Activated CD8-positive, alpha-beta memory T cell treated with anti-CD3 and anti-CD28 coated beads for 36 hours (primary cell): ENCODE data around the gene PAGR1. TPM values are rescaled to one million over a fixed set of nuclear protein-coding genes. Genes with fewer than 3 reads are reported as not detected.
"Not testable (repeated sequence)": the region's sequence is repeated elsewhere in the genome, so short reads cannot be mapped to it uniquely, and the experiment has no call there.

Experiments used
- CTCF ChIA-PET: fragments of 350-600 bp; sonication (Branson Sonifier 250); formaldehyde crosslinking; loops from one replicate; lab custom pipeline; 2021; ENCODE audit warnings: antibody characterized with exemption; lab: Charles Lee
- POLR2A ChIA-PET: fragments of 350-600 bp; sonication (Branson Sonifier 250); formaldehyde crosslinking; loops from one replicate; lab custom pipeline; 2021; ENCODE audit warnings: antibody characterized with exemption; lab: Charles Lee
- total RNA-seq, 2 experiments: library from RNA; stranded (reverse); gene quantifications; one replicate each; pipeline ENCODE4 v1.2.3, GENCODE V29; 2021

PAGR1 gene
- total RNA-seq, 2 experiments from 2014 or later: 38.3 to 40.9 TPM

DNA sequence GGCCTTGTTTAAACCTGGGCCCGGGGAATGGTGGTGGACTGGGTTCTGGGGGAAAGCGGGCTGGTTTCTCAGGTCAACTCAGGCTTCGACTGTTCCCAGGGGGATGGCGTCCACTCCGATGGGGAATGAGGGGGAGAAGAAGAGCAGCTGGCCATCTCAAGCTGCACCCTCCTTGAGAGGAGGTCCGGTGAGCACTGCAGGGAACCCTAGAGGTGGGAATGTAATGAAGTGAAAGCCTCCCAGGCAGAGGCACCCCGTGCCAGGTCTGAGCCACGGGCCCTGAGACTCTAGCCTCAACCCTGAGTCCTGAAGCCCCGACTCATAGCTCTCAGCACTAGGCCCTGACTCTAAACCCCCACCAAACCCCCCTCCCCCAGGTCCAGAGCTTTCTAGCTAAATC, 48.3 kb downstream of the PAGR1 start:
- CTCF ChIA-PET: interaction anchor here (0.6 to 2.0 kb wide), 5 partner anchors 21 to 173 kb away, joined by 3 to 7 read pairs (median 3); no protein-coding TSS in a partner anchor

DNA sequence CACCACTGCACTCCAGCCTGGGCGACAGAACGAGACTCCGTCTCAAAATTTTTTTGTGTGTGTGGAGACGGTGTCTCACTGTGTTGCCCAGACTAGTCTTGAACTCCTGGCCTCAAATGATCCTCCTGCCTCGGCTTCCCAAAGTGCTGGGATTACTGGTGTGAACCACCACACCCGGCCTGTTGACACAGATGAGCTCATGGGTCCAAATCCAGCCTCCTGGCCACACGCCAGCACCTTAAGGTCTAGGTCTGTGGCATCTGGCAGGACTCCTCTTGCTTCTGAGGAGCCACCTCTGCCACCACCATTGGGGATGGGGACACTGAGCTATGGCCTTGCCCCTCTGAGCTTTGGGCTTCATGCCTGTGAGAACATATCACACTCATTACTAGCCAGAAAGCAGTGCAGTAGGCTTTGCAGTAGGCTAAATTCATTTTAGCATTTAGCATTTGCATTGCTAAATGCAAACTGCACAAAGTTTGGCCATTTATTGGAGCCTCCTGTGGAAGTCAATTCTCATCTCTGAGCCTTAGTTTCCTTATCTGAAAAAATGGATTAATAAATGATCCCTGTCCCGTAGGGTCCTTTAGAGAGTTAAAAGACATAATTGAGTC, 52.6 kb downstream of the PAGR1 start:
- POLR2A ChIA-PET: no interaction called here
- CTCF ChIA-PET: interaction anchor here (2.5 kb wide), 1 partner anchor 20 kb away, joined by 10 read pairs; no protein-coding TSS in a partner anchor

More for the DNA sequence above, 48.3 kb downstream of the PAGR1 start:
- POLR2A ChIA-PET: no interaction called here

DNA sequence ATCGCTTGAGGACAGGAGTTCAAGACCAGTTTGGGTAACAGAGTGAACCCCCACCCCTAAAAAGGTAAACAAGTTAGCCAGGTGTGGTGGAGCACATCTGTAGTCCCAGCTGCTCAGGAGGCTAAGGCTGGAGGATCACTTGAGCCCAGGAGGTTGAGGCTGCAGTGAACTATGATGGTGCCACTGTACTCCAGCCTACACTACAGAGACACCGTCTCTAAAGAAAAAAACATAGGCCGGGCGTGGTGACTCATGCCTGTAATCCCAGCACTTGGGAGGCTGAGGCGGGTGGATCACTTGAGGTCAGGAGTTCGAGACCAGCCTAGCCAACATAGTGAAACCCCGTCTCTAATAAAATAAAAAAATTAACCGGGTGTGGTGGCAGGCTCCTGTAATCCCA, 53.1 kb downstream of the PAGR1 start:
- CTCF ChIA-PET, POLR2A ChIA-PET: not testable (repeated sequence)

Other genes with a start within 250 kb of the PAGR1 start
- 100 to 1,000 TPM; 145 to 150 TPM for gene SPN, start 152.9 kb upstream of the PAGR1 start, total RNA-seq
- gene QPRT, start 137.0 kb upstream of the PAGR1 start, total RNA-seq: 1 to 10 TPM; 3.6 to 4.2 TPM
- 10 to 100 TPM; 22.9 to 23.6 TPM for gene C16orf54, start 70.2 kb upstream of the PAGR1 start, total RNA-seq
- not detected for gene ZG16, start 37.9 kb upstream of the PAGR1 start, total RNA-seq
- 100 to 1,000 TPM; 129 to 134 TPM for gene KIF22, start 25.4 kb upstream of the PAGR1 start, total RNA-seq
- 100 to 1,000 TPM; 397 to 431 TPM for gene MAZ, start 9.6 kb upstream of the PAGR1 start, total RNA-seq
- 1 to 10 TPM in 1 of 2 experiments, under 1 TPM in 1; 0.67 to 1.1 TPM for gene PRRT2, start 4.0 kb upstream of the PAGR1 start, total RNA-seq
- gene MVP, start 4.3 kb downstream of the PAGR1 start, total RNA-seq: 10 to 100 TPM; 42.2 to 46.0 TPM
- 10 to 100 TPM; 57.2 to 58.1 TPM for gene CDIPT, start 47.1 kb downstream of the PAGR1 start, total RNA-seq
- gene SEZ6L2, start 83.4 kb downstream of the PAGR1 start, total RNA-seq: under 1 TPM; 0.11 to 0.13 TPM
- gene ASPHD1, start 84.3 kb downstream of the PAGR1 start, total RNA-seq: 1 to 10 TPM; 1.3 to 1.8 TPM
- gene KCTD13, start 110.1 kb downstream of the PAGR1 start, total RNA-seq: 10 to 100 TPM; 38.1 to 39.5 TPM
- 10 to 100 TPM; 40.0 to 40.2 TPM for gene TMEM219, start 145.9 kb downstream of the PAGR1 start, total RNA-seq
- 10 to 100 TPM; 38.8 to 39.1 TPM for gene TAOK2, start 157.7 kb downstream of the PAGR1 start, total RNA-seq
- 10 to 100 TPM; 46.1 to 46.2 TPM for gene HIRIP3, start 179.5 kb downstream of the PAGR1 start, total RNA-seq
- gene INO80E, start 180.1 kb downstream of the PAGR1 start, total RNA-seq: 100 to 1,000 TPM; 119 to 123 TPM
- under 1 TPM; 0.70 to 0.84 TPM for gene DOC2A, start 194.9 kb downstream of the PAGR1 start, total RNA-seq
- gene C16orf92, start 207.0 kb downstream of the PAGR1 start, total RNA-seq: not detected
- 1 to 10 TPM; 1.1 to 1.4 TPM for gene TLCD3B, start 215.1 kb downstream of the PAGR1 start, total RNA-seq
- gene ALDOA, start 249.6 kb downstream of the PAGR1 start, total RNA-seq: 1,000 to 10,000 TPM; 2,600 to 2,646 TPM